ENCODE results near the gene NUMB.

DNA sequence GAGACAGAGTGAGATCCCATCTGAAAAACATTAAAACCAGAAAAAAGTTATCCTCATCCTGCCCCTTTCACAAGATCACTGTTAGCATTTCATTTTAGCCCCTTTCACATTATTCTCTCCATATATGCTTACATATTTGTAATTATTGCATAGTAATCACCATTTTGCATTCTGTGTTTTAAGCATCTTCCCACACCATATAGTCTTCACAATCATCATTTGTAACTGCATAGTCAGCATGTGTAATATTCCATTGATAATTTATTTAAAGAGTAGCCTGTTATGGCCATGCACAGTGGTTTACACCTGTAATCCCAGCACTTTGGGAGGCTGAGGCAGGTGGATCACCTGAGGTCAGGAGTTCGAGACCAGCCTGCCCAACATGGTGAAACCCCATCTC, 209.2 kb downstream of the NUMB start:
- TF ChIP-seq POLR2AphosphoS5 (IDR thresholded peaks at IDR 0.05; ENCODE audit: low read depth, low read length) (no peak), POLR2A (IDR thresholded peaks at IDR 0.05; ENCODE audit: low read depth, low read length) (no peak)
